Measurements from ENCODE around the gene SPINK13.

Gene SPINK13

DNA sequence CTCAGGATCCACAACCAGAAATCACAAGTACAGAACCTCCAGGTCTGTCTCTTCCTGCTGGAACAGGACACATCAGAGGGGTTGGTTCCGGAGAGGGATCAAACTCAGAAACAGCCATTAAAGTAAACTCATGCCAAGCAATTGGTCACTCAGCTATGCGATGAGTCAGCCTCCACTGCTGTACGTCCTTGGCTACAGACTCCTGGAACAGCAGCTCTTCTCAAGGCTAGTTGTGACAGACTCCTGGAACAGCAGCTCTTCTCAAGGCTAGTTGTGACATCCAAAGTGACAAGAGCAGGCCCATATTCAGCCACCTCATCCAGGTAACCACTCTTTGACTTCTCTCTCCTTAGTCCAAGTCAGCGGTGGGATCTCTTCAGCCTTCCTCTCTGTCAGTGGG is at the start of gene SPINK13:
Gene SPINK13, plus strand, starts transcription at position 229 of the 400 bp plus-strand sequence. CDS start 1,279 bp downstream, outside the sequence.
- peak; percentile 54 to 74 for DNase-seq (ENCODE audit: low read depth in 2 of 2)
- TF ChIP-seq CTCF (IDR thresholded peaks at IDR 0.05; ENCODE audit: low read depth, low read length): no peak

GRCh38 chr5:148221508-148221907 is 47.1 kb upstream of the SPINK13 start:
- DNase-seq (ENCODE audit: low read depth in 2 of 2): no peak
- TF ChIP-seq CTCF (IDR thresholded peaks at IDR 0.05; ENCODE audit: low read depth, low read length): no peak
- H3K4me3 ChIP-seq (replicated peaks in 1 of 2; ENCODE audit: low read depth in 2 of 2, low read length in 2 of 2): no peak overlapping the region

More for the DNA sequence above, at the start of gene SPINK13:
- no peak within 1 kb of the TSS for H3K4me3 ChIP-seq (replicated peaks in 1 of 2; ENCODE audit: low read depth in 2 of 2, low read length in 2 of 2)

DNA sequence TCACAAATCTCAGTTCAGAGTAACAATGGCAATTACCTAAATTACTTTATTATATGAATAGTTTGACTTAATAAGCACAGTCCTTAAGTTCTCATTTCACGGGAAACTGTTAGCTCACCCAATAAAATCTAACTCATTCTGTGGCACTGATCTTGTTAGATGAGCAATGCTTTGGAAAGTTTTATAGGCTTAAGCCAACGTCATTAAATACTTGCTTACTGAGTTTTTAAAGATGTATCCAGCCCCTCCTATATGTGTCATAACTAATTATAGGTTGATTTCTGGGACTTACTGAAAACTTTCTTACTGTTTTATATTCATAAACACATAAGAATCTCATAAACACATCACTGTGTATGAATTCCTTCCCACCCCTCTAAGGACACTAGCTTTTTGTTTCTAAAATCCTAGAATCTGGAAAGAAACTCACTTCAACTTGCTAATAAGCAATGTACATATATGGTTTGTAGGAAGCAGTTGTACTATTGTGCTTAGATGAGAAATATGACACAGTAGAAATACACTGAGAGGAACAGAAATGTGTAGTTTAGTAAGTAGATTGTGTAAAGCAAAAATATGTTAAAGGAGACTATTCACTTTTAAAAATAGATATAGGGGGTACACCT is 44.4 kb upstream of the SPINK13 start:
- no peak for TF ChIP-seq CTCF (IDR thresholded peaks at IDR 0.05; ENCODE audit: low read depth, low read length)
- DNase-seq (ENCODE audit: low read depth in 2 of 2): no peak
- H3K4me3 ChIP-seq (replicated peaks in 1 of 2; ENCODE audit: low read depth in 2 of 2, low read length in 2 of 2): no peak overlapping the region

DNA sequence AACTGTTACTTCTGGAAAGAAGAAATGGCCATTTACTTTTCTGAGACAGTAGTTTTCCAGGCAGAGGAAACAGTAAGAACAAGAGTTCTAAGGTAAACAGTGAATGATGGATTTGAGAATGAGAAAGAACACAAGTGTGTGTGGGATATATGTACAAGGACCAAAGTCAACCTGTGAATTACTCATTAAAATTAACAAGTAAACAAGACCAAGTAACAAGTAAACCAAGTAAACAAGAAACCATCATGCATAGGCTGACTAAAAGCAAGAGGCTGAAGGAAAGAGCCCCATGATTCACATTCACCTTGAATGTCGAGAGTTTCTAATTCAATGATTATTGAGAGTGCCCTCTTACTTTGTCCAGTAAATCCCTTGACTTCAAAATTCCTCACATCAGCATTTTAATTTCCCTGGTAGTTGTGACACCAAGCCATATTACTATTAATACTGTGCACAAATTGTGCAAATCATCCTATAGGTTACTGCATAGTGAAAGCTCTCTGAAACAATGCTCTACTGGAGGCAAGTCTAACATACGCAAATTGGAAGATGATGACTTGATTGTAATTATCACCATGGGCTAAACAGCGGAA is 40.1 kb upstream of the SPINK13 start:
- TF ChIP-seq CTCF (IDR thresholded peaks at IDR 0.05; ENCODE audit: low read depth, low read length): no peak
- no peak for DNase-seq (ENCODE audit: low read depth in 2 of 2)
- H3K4me3 ChIP-seq (replicated peaks in 1 of 2; ENCODE audit: low read depth in 2 of 2, low read length in 2 of 2): no peak overlapping the region

GRCh38 chr5:148229840-148230239 is 38.8 kb upstream of the SPINK13 start:
- H3K4me3 ChIP-seq (replicated peaks in 1 of 2; ENCODE audit: low read depth in 2 of 2, low read length in 2 of 2): no peak overlapping the region
- TF ChIP-seq CTCF (IDR thresholded peaks at IDR 0.05; ENCODE audit: low read depth, low read length): no peak
- no peak for DNase-seq (ENCODE audit: low read depth in 2 of 2)

GRCh38 chr5:148230240-148230639 is 38.4 kb upstream of the SPINK13 start:
- no peak for DNase-seq (ENCODE audit: low read depth in 2 of 2)
- TF ChIP-seq CTCF (IDR thresholded peaks at IDR 0.05; ENCODE audit: low read depth, low read length): no peak
- H3K4me3 ChIP-seq (replicated peaks in 1 of 2; ENCODE audit: low read depth in 2 of 2, low read length in 2 of 2): no peak overlapping the region

Measured in cardiac fibroblast (primary cell).